Gastroesophageal sphincter (tissue), 3 donors: Measurements from ENCODE around the gene C1orf21.

ENCODE experiments used
- EP300 ChIP-seq: sonication (generic); formaldehyde crosslinking; IDR thresholded peaks from one replicate; pipeline ENCODE4 v1.6.1; 2017; ENCODE audit warnings: antibody characterized with exemption, mild to moderate bottlenecking
- POLR2A ChIP-seq, 2 donors: fragments of 450-650 bp; IDR thresholded peaks; one replicate each; pipeline ENCODE4 v1.6.1; 2017; ENCODE audit warnings: antibody characterized with exemption in 2 of 2, mild to moderate bottlenecking in 2 of 2, moderate library complexity in 1 of 2
- POLR2AphosphoS5 ChIP-seq: sonication (generic); formaldehyde crosslinking; IDR thresholded peaks from one replicate; pipeline ENCODE4 v1.6.1; 2017; ENCODE audit warnings: antibody characterized with exemption
- TF ChIP-seq, protein P1 (sequence below), 4 experiments: fragments of 200-600 bp in 2 of 4; fragments of 450-650 bp in 2 of 4; sonication (generic) in 1 of 4; IDR thresholded peaks; one replicate each; pipeline ENCODE4 v1.5.1; 2017 to 2019; ENCODE audit warnings: antibody characterized with exemption in 4 of 4, mild to moderate bottlenecking in 2 of 4, moderate library complexity in 2 of 4

DNA sequence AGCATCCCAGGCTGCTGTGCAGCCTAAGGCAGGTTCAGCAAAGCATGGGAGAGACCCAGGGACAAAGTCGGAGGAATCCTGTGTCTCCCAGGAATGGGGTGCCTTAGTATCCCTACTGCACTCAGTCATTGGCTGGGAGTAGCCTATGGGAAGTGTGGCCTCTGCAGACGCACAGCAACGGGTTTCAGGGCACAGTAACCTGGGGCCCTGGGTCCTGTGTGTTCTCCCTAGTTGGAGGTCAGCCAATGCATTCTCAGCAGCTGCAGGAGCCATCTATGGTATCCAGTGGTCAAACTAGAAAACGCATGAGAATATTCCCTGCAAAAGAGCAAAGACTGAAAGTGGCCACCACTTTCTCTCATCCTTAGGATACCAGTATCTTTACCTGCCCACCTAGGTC is 13.7 kb upstream of the C1orf21 start:
- TF ChIP-seq, protein P1, sequence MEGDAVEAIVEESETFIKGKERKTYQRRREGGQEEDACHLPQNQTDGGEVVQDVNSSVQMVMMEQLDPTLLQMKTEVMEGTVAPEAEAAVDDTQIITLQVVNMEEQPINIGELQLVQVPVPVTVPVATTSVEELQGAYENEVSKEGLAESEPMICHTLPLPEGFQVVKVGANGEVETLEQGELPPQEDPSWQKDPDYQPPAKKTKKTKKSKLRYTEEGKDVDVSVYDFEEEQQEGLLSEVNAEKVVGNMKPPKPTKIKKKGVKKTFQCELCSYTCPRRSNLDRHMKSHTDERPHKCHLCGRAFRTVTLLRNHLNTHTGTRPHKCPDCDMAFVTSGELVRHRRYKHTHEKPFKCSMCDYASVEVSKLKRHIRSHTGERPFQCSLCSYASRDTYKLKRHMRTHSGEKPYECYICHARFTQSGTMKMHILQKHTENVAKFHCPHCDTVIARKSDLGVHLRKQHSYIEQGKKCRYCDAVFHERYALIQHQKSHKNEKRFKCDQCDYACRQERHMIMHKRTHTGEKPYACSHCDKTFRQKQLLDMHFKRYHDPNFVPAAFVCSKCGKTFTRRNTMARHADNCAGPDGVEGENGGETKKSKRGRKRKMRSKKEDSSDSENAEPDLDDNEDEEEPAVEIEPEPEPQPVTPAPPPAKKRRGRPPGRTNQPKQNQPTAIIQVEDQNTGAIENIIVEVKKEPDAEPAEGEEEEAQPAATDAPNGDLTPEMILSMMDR (IDR thresholded peaks at IDR 0.05) = no peak
- no peak for TF ChIP-seq POLR2AphosphoS5
- TF ChIP-seq POLR2A (IDR thresholded peaks at IDR 0.05) = no peak
- TF ChIP-seq EP300 = no peak
